Caco-2 (cell line): ENCODE results near the gene PRPF38B. TPM values are rescaled to one million over a fixed set of nuclear protein-coding genes. Genes with fewer than 3 reads are reported as not detected.
"Not testable (repeated sequence)": the region's sequence is repeated elsewhere in the genome, so short reads cannot be mapped to it uniquely, and the experiment has no call there.

ENCODE experiments used
- BruUV-seq: library from RNA; stranded (reverse); fragments of 400-500 nt; replicated peaks from 2 replicates; lab custom pipeline; 2021; lab: Mats Ljungman, UMichigan
- CTCF ChIA-PET: fragments of 300-600 bp; sonication (Branson Sonifier 250); formaldehyde crosslinking; loops from one replicate; lab custom pipeline; 2022; ENCODE audit warnings: antibody characterized with exemption; lab: Charles Lee
- POLR2A ChIA-PET: fragments of 300-600 bp; sonication (Branson Sonifier 250); formaldehyde crosslinking; loops from one replicate; lab custom pipeline; 2022; ENCODE audit warnings: antibody characterized with exemption; lab: Charles Lee
- DNase-seq, 2 experiments: peaks; one replicate each; pipeline versions ENCODE4 v3.0.0 to v3.0.0-alpha.2; 2020 to 2022
- H3K27me3 ChIP-seq: replicated peaks from 2 replicates; pipeline ENCODE4 v1.6.0; 2011; ENCODE audit warnings: low read length; ENCODE audit not compliant: control insufficient read depth, insufficient read depth
- H3K36me3 ChIP-seq: 2 replicates; pipeline ENCODE4 v1.5.1; 2011; ENCODE audit warnings: low read length; ENCODE audit not compliant: control insufficient read depth, insufficient read depth
- H3K4me1 ChIP-seq: fragments of 250-450 bp; sonication (Bioruptor Pico); 2 replicates; pipeline ENCODE4 v1.5.1; 2020; ENCODE audit warnings: mild to moderate bottlenecking
- H3K4me3 ChIP-seq: 2 replicates; pipeline ENCODE4 v1.5.1; 2011; ENCODE audit warnings: low read depth, mild to moderate bottlenecking, control low read depth, low read length
- H3K9me3 ChIP-seq: fragments of 250-450 bp; sonication (Bioruptor Pico); 2 replicates; pipeline ENCODE4 v1.5.1; 2020; ENCODE audit warnings: mild to moderate bottlenecking, moderate library complexity
- H3K27ac Mint-ChIP-seq: one replicate; pipeline ENCODE4 v1.8.0; 2022; ENCODE audit warnings: mixed read lengths; ENCODE audit not compliant: unreplicated experiment
- H3K27me3 Mint-ChIP-seq: one replicate; pipeline ENCODE4 v1.8.0; 2022; ENCODE audit warnings: mixed read lengths; ENCODE audit not compliant: insufficient read depth, unreplicated experiment
- H3K36me3 Mint-ChIP-seq: one replicate; pipeline ENCODE4 v1.8.0; 2022; ENCODE audit warnings: mild to moderate bottlenecking, mixed read lengths; ENCODE audit not compliant: insufficient read depth, unreplicated experiment
- H3K4me1 Mint-ChIP-seq: one replicate; pipeline ENCODE4 v1.8.0; 2022; ENCODE audit warnings: low read depth, mixed read lengths; ENCODE audit not compliant: unreplicated experiment
- H3K4me3 Mint-ChIP-seq: one replicate; pipeline ENCODE4 v1.8.0; 2022; ENCODE audit warnings: mild to moderate bottlenecking, moderate library complexity, mixed read lengths; ENCODE audit not compliant: unreplicated experiment
- H3K9me3 Mint-ChIP-seq: one replicate; pipeline ENCODE4 v1.8.0; 2022; ENCODE audit warnings: mixed read lengths; ENCODE audit not compliant: unreplicated experiment
- intact Hi-C: fragments of 100-400 bp; cut with micrococcal nuclease; formaldehyde crosslinking; loops from one replicate; pipeline ENCODE4 v1.10.0; 2022; ENCODE audit not compliant: unreplicated experiment
- total RNA-seq: library from RNA; stranded (reverse); gene quantifications from 2 replicates; pipeline ENCODE4 v1.2.3, GENCODE V29; 2022
- TF ChIP-seq, protein P1 (sequence below), 2 experiments: fragments of 200-600 bp in 1 of 2; IDR thresholded peaks; 1 replicate in 1 of 2; 2 replicates in 1 of 2; pipeline versions ENCODE4 v1.5.1 to v1.8.0; 2011 to 2022; ENCODE audit warnings: antibody characterized with exemption in 1 of 2, control low read depth in 1 of 2, inconsistent platforms in 1 of 2, low read depth in 1 of 2, low read length in 1 of 2, mild to moderate bottlenecking in 1 of 2, moderate library complexity in 1 of 2; ENCODE audit not compliant: insufficient read depth in 1 of 2, severe bottlenecking in 1 of 2, unreplicated experiment in 1 of 2

Gene PRPF38B
- total RNA-seq, 1 experiment from 2014 or later: 37.7 TPM

DNA sequence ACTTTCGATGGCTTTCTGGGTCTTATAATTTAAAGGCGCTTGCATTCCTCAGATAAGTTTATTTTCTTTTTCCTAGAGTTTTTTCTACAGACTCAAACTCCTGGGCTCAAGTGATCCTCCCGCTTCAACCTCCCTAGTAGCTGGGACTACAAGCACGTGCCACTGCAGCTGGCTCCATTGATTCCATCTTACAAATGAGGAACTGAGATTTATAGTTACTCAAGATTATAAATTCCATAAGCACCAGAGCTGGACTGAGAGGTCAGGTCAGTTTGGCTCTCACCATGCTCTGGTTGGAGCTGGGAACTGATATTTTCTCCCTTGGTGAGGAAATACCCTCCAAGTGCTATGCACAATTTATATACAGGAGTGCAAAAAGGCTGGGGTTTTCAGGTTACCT lies 13.4 kb upstream of the PRPF38B start:
- Histone ChIP-seq H3K36me3 (no peaks in the 10 kb centered on the region), H3K27me3 (no peaks in the 10 kb centered on the region), H3K4me1 (peaks cover 12% of the 10 kb centered on the region), H3K9me3 (no peaks in the 10 kb centered on the region), H3K4me3 (no peak overlapping the region)
- Mint-ChIP-seq H3K4me3 (no peak overlapping the region), H3K4me1 (no peaks in the 10 kb centered on the region), H3K27ac (no peak overlapping the region), H3K9me3 (peaks cover 11% of the 10 kb centered on the region), H3K27me3 (no peaks in the 10 kb centered on the region), H3K36me3 (peaks cover 6% of the 10 kb centered on the region)
- intact Hi-C loops: no loop called here
- no peak for DNase-seq
- ChIA-PET POLR2A (no interaction called here), CTCF (no interaction called here)
- BruUV-seq: no TSS peak
- TF ChIP-seq, protein P1, sequence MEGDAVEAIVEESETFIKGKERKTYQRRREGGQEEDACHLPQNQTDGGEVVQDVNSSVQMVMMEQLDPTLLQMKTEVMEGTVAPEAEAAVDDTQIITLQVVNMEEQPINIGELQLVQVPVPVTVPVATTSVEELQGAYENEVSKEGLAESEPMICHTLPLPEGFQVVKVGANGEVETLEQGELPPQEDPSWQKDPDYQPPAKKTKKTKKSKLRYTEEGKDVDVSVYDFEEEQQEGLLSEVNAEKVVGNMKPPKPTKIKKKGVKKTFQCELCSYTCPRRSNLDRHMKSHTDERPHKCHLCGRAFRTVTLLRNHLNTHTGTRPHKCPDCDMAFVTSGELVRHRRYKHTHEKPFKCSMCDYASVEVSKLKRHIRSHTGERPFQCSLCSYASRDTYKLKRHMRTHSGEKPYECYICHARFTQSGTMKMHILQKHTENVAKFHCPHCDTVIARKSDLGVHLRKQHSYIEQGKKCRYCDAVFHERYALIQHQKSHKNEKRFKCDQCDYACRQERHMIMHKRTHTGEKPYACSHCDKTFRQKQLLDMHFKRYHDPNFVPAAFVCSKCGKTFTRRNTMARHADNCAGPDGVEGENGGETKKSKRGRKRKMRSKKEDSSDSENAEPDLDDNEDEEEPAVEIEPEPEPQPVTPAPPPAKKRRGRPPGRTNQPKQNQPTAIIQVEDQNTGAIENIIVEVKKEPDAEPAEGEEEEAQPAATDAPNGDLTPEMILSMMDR (IDR thresholded peaks at IDR 0.05; ENCODE audit: insufficient read depth in 1 of 2, low read depth in 1 of 2, low read length in 1 of 2, severe bottlenecking in 1 of 2, unreplicated experiment in 1 of 2): no peak

DNA sequence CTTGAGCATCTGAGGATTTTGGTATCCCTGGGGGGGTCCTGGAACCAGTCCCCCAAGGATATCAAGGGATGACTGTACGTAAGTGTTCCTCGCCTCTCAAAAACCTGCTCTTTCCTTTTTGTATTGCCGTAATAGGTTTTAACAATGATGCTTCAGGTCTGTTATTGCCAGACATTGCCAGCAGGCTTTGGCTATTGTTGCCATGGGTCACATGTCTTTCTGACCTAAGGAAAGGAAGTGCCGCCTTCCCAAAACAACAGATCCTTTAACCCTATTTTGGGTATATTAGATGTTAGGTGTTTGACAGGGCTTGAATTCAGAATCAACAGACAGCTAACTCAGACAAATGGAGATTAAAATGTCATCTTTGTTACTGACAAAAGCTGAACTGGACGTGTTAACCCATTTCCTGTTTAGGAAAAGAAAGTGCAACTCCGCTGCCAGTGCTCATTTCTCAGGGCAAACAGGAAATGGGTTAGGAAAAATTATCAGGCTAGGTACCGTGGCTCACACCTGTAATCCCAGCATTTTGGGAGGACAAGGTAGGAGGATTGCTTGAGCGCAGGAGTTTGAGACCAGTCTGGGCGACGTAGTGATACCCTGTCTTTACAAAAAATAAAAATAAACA lies 12.4 kb upstream of the PRPF38B start:
- Mint-ChIP-seq H3K27me3 (no peaks in the 10 kb centered on the region), H3K4me3 (no peak overlapping the region), H3K4me1 (no peaks in the 10 kb centered on the region), H3K36me3 (peaks cover 6% of the 10 kb centered on the region), H3K27ac (no peak overlapping the region), H3K9me3 (peaks cover 4% of the 10 kb centered on the region)
- TF ChIP-seq, protein P1 (IDR thresholded peaks at IDR 0.05; ENCODE audit: insufficient read depth in 1 of 2, low read depth in 1 of 2, low read length in 1 of 2, severe bottlenecking in 1 of 2, unreplicated experiment in 1 of 2): no peak
- no TSS peak for BruUV-seq
- no peaks in the 10 kb centered on the region for H3K36me3 ChIP-seq
- ChIA-PET POLR2A (no interaction called here), CTCF (no interaction called here)
- intact Hi-C loops: no loop called here
- no peaks in the 10 kb centered on the region for H3K9me3 ChIP-seq
- no peaks in the 10 kb centered on the region for H3K27me3 ChIP-seq
- H3K4me3 ChIP-seq: no peak overlapping the region
- no peak for DNase-seq
- H3K4me1 ChIP-seq: peaks cover 12% of the 10 kb centered on the region

DNA sequence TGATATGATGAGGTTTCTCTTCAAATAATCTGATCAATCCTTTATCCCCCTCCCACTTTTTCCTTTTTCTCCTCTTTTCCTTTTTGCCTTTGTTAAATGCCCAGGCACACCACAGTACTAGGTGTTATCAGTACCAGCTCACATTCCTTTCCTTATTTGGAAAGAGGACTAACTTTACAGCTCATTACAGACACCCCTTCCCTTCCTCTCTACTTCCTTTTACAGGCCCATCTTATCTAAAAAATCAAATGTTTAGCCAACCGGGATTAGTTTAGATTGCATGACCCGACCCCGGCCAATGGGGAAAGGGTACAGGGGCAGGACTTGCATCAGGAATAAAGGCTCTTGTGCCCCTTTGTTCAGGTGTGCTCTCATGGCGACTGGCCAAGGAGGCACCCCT lies 10.4 kb upstream of the PRPF38B start:
- DNase-seq: peak; percentile 49 to 76
- POLR2A ChIA-PET: interaction anchor here (0.7 kb wide), 2 partner anchors 11 to 21 kb away, joined by 5 to 9 read pairs; partner anchors contain the start of genes HENMT1 and PRPF38B
- H3K4me3 Mint-ChIP-seq: not testable (repeated sequence)

More for the DNA sequence above, 10.4 kb upstream of the PRPF38B start:
- BruUV-seq, H3K36me3 ChIP-seq, H3K27me3 ChIP-seq, CTCF ChIA-PET, intact Hi-C loops, H3K4me1 Mint-ChIP-seq, H3K36me3 Mint-ChIP-seq, H3K9me3 ChIP-seq, H3K9me3 Mint-ChIP-seq, H3K27me3 Mint-ChIP-seq, H3K4me3 ChIP-seq: not testable (repeated sequence)
- H3K4me1 ChIP-seq: peaks cover 12% of the 10 kb centered on the region
- peak overlapping the region; percentile 69 for H3K27ac Mint-ChIP-seq
